Suprapubic skin (tissue), 3 donors: Measurements from ENCODE around the gene NRARP.

Experiments used
- CTCF ChIP-seq, 2 donors: fragments of 200-600 bp in 1 of 2; fragments of 450-650 bp in 1 of 2; sonication (generic) in 1 of 2; IDR thresholded peaks; one replicate each; pipeline ENCODE4 v1.5.1; 2016 to 2019; ENCODE audit warnings: antibody characterized with exemption in 2 of 2, mild to moderate bottlenecking in 1 of 2, moderate library complexity in 1 of 2
- EP300 ChIP-seq: sonication (generic); formaldehyde crosslinking; IDR thresholded peaks from one replicate; pipeline ENCODE4 v1.6.1; 2017; ENCODE audit warnings: antibody characterized with exemption
- POLR2A ChIP-seq, 2 donors: fragments of 450-650 bp; IDR thresholded peaks; one replicate each; pipeline ENCODE4 v1.6.1; 2017; ENCODE audit warnings: antibody characterized with exemption in 2 of 2, mild to moderate bottlenecking in 2 of 2, moderate library complexity in 2 of 2

DNA sequence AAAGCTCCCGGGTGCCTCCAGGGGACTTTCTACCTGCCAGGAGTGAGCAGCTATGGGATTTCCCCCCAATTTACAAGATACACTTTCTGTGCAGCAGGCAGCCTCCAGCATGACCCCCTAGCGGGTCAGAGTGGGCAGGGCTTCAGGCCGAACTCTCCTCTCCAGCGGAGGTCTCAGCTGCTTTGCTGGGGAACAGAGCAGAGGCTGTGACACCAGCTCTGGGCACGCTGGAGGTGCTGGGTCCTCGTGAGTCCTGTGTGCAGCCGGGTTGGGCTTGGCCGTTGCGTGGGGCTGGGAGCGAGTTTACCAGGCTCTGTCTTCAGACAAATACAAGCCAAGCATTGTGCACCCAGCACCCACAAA lies 2.9 kb downstream of the NRARP start:
- TF ChIP-seq CTCF (IDR thresholded peaks at IDR 0.05) (no peak), POLR2A (IDR thresholded peaks at IDR 0.05) (no peak), EP300 (no peak)
